ENCODE measurements around the gene EIF2B1. TPM values are rescaled to one million over a fixed set of nuclear protein-coding genes. Genes with fewer than 3 reads are reported as not detected.

The EIF2B1 gene
- polyA plus RNA-seq, 1 of the 3 experiments (the other 2 are of a cell fraction): 90.5 TPM

GRCh38 chr12:123572391-123572790 lies 61.1 kb downstream of the EIF2B1 start:
- no peak for TF ChIP-seq REST (IDR thresholded peaks at IDR 0.05; ENCODE audit: low read depth, low read length)
- no peak for TF ChIP-seq FOXJ3 (CRISPR knock-in tag; IDR thresholded peaks at IDR 0.05)
- TF ChIP-seq SIN3A (IDR thresholded peaks at IDR 0.05; ENCODE audit: borderline replicate concordance, low read depth, low read length): no peak
- TF ChIP-seq EZH2phosphoT487 (IDR thresholded peaks at IDR 0.05; ENCODE audit: borderline replicate concordance, low read depth): no peak
- no peak for TF ChIP-seq EP300 (IDR thresholded peaks at IDR 0.05; ENCODE audit: borderline replicate concordance in 1 of 2, low read depth in 1 of 2, low read length in 1 of 2)
- no peak for TF ChIP-seq NFIC (IDR thresholded peaks at IDR 0.05; ENCODE audit: borderline replicate concordance)
- Histone ChIP-seq H2AFZ (ENCODE audit: low read depth) (no peak overlapping the region), H3K9ac (no peak overlapping the region), H3K27ac (ENCODE audit: low read depth in 2 of 2, low read length in 1 of 2) (no peak overlapping the region), H3K27me3 (ENCODE audit: insufficient read depth) (no peaks in the 10 kb centered on the region), H3K4me3 (ENCODE audit: low read depth in 2 of 2, low read length in 1 of 2) (no peak overlapping the region), H3K4me2 (no peak overlapping the region), H3K9me3 (no peaks in the 10 kb centered on the region), H3F3A (replicated peaks; ENCODE audit: insufficient read depth) (peaks cover 4% of the 10 kb centered on the region), H3K4me1 (ENCODE audit: control insufficient read depth in 1 of 2, insufficient read depth in 2 of 2, low read depth in 1 of 2, low read length in 1 of 2) (no peaks in the 10 kb centered on the region), H3K36me3 (replicated peaks in 1 of 2; ENCODE audit: control insufficient read depth in 1 of 2, insufficient read depth in 2 of 2, low read length in 1 of 2) (peaks cover 0 to 17% of the 10 kb centered on the region in 2 experiments), H3K9me2 (no peaks in the 10 kb centered on the region), H4K20me1 (ENCODE audit: insufficient read depth) (no peaks in the 10 kb centered on the region), H3K79me2 (ENCODE audit: insufficient read depth) (0 out of 2 replicates have a peak, but pooled peaks cover 5% of the 10 kb centered on the region)
- DNase-seq: no peak
- ChIA-PET CTCF (interaction anchor here (4.2 kb wide), 1 partner anchor 10 kb away, joined by 22 read pairs; no protein-coding TSS in a partner anchor), POLR2A (no interaction called here)
- 42% methylated on average over 1 of the region's 2 CpGs for WGBS (ENCODE audit: low lambda C conversion rate)

- no peak overlapping the region for H3K4me3 ChIP-seq (ENCODE audit: low read depth in 2 of 2, low read length in 1 of 2)
- H3K79me2 ChIP-seq (ENCODE audit: insufficient read depth): no peaks in the 10 kb centered on the region
- H3K4me1 ChIP-seq (ENCODE audit: control insufficient read depth in 1 of 2, insufficient read depth in 2 of 2, low read depth in 1 of 2, low read length in 1 of 2): no peaks in the 10 kb centered on the region
- no peaks in the 10 kb centered on the region for H4K20me1 ChIP-seq (ENCODE audit: insufficient read depth)
- no peaks in the 10 kb centered on the region for H3K27me3 ChIP-seq (ENCODE audit: insufficient read depth)
- no peak overlapping the region for H3K9ac ChIP-seq
- ChIA-PET CTCF (interaction anchor here (4.2 kb wide), 1 partner anchor 11 kb away, joined by 22 read pairs; no protein-coding TSS in a partner anchor), POLR2A (interaction anchor here (0.6 kb wide), 1 partner anchor 8 kb away, joined by 5 read pairs; no protein-coding TSS in a partner anchor)
- no peaks in the 10 kb centered on the region for H3K9me2 ChIP-seq
- no peaks in the 10 kb centered on the region for H3K9me3 ChIP-seq
- peaks cover 0 to 8% of the 10 kb centered on the region in 2 experiments for H3K36me3 ChIP-seq (replicated peaks in 1 of 2; ENCODE audit: control insufficient read depth in 1 of 2, insufficient read depth in 2 of 2, low read length in 1 of 2)
- H3K4me2 ChIP-seq: no peak overlapping the region
- WGBS (ENCODE audit: low lambda C conversion rate): 45% methylated on average over 4 of the region's 4 CpGs
- TF ChIP-seq, protein P1, sequence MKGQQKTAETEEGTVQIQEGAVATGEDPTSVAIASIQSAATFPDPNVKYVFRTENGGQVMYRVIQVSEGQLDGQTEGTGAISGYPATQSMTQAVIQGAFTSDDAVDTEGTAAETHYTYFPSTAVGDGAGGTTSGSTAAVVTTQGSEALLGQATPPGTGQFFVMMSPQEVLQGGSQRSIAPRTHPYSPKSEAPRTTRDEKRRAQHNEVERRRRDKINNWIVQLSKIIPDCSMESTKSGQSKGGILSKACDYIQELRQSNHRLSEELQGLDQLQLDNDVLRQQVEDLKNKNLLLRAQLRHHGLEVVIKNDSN (IDR thresholded peaks at IDR 0.05; ENCODE audit: borderline replicate concordance, low read depth): peak; percentile 92
- TF ChIP-seq, protein P2, sequence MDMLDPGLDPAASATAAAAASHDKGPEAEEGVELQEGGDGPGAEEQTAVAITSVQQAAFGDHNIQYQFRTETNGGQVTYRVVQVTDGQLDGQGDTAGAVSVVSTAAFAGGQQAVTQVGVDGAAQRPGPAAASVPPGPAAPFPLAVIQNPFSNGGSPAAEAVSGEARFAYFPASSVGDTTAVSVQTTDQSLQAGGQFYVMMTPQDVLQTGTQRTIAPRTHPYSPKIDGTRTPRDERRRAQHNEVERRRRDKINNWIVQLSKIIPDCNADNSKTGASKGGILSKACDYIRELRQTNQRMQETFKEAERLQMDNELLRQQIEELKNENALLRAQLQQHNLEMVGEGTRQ (IDR thresholded peaks at IDR 0.05; ENCODE audit: borderline replicate concordance, low read depth, low read length): no peak
- H3K27ac ChIP-seq (ENCODE audit: low read depth in 2 of 2, low read length in 1 of 2): no peak overlapping the region
- peaks cover 4% of the 10 kb centered on the region for H3F3A ChIP-seq (replicated peaks; ENCODE audit: insufficient read depth)
- H2AFZ ChIP-seq (ENCODE audit: low read depth): no peak overlapping the region
- DNase-seq: peak; percentile 49
Measured at GRCh38 chr12:123571343-123571813, 62.1 kb downstream of the EIF2B1 start.

Small RNAs within 50 kb of the gene (small RNA-seq; reads per million reads assigned to genes)
- 0 to 14.4 (median 0.98) reads per million in 7 experiments for gene SNORA9B

Other genes with a start within 250 kb of the EIF2B1 start
- gene KMT5A, start 249.6 kb downstream of the EIF2B1 start, polyA plus RNA-seq (2012; rRNA removed): 29.7 and 37.6 TPM in 2 replicates
- gene RILPL2, start 197.0 kb downstream of the EIF2B1 start, polyA plus RNA-seq (2012; rRNA removed): 5.0 and 5.2 TPM in 2 replicates
- 13.1 and 16.0 TPM in 2 replicates for gene SNRNP35, start 175.5 kb downstream of the EIF2B1 start, polyA plus RNA-seq (2012; rRNA removed)
- 26.8 and 32.6 TPM in 2 replicates for gene RILPL1, start 100.0 kb downstream of the EIF2B1 start, polyA plus RNA-seq (2012; rRNA removed)
- 113 and 120 TPM in 2 replicates for gene TMED2, start 49.1 kb downstream of the EIF2B1 start, polyA plus RNA-seq (2012; rRNA removed)
- 25.8 and 32.0 TPM in 2 replicates for gene DDX55, start 31.6 kb downstream of the EIF2B1 start, polyA plus RNA-seq (2012; rRNA removed)
- gene GTF2H3, start 143 bp upstream of the EIF2B1 start, polyA plus RNA-seq (2012; rRNA removed): 22.4 and 39.6 TPM in 2 replicates
- 7.1 and 9.1 TPM in 2 replicates for gene TCTN2, start 37.4 kb upstream of the EIF2B1 start, polyA plus RNA-seq (2012; rRNA removed)
- gene ATP6V0A2, start 78.7 kb upstream of the EIF2B1 start, polyA plus RNA-seq (2012; rRNA removed): 11.6 and 16.3 TPM in 2 replicates
- 0.13 and 0.15 TPM in 2 replicates for gene DNAH10, start 128.6 kb upstream of the EIF2B1 start, polyA plus RNA-seq (2012; rRNA removed)